AG08395 (cell line): ENCODE measurements around the gene DYNC2I2.
"Not testable (repeated sequence)": the region's sequence is repeated elsewhere in the genome, so short reads cannot be mapped to it uniquely, and the experiment has no call there.

ENCODE experiments used
- DNase-seq: peaks from one replicate; pipeline ENCODE4 v3.0.0; 2012; ENCODE audit warnings: mixed read lengths, low spot score

Gene DYNC2I2

DNA sequence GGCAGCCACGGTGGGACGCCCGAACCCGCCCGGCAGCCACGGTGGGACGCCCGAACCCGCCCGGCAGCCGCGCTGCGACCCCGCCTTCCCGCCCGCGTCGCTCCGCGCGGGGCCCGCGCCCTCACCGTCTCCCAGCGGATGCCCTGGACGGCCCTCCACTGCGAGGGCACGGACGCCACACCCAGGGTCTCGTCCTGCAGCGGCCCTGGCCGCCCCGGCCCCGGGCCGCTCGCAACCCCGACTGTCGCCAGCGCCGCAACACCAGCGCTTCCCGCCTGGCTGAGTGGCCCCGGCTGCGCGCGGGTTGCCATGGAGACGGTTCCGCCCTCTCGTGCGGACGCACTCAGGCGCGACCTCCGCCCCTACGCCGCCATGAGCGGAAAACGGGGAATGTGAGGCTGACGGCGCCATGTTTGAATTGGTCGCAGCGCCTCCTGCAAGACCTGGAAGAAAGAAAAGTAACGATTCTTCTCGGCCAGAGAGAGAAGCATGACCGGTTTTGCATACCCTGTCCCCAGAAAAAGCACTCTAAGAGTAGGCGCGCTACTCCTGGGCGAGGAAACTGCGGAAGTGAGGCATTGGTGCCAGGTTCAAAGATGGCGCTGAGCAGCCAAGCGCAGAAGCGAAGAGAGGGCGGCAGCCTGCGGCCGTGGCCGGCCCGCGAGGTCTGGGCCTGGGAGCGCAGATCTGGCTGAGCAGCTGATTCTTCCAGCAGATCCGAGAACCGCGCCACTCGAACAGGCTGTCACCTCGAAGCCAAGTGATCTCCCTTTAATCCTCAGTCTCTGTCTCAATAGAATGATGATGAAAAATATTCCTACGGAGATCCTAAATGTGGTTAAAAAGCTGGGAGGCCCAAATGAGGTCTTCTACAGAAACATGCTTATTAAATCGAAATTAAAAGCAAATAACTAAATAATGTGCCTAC lies at the start of gene DYNC2I2:
DYNC2I2 (minus strand) TSS at position 432 of the 928 bp plus-strand sequence; CDS start at position 311, 121 bp downstream.
- peak; percentile 98 for DNase-seq

GRCh38 chr9:128706045-128706444 lies 49.4 kb upstream of the DYNC2I2 start:
- DNase-seq = no peak

DNA sequence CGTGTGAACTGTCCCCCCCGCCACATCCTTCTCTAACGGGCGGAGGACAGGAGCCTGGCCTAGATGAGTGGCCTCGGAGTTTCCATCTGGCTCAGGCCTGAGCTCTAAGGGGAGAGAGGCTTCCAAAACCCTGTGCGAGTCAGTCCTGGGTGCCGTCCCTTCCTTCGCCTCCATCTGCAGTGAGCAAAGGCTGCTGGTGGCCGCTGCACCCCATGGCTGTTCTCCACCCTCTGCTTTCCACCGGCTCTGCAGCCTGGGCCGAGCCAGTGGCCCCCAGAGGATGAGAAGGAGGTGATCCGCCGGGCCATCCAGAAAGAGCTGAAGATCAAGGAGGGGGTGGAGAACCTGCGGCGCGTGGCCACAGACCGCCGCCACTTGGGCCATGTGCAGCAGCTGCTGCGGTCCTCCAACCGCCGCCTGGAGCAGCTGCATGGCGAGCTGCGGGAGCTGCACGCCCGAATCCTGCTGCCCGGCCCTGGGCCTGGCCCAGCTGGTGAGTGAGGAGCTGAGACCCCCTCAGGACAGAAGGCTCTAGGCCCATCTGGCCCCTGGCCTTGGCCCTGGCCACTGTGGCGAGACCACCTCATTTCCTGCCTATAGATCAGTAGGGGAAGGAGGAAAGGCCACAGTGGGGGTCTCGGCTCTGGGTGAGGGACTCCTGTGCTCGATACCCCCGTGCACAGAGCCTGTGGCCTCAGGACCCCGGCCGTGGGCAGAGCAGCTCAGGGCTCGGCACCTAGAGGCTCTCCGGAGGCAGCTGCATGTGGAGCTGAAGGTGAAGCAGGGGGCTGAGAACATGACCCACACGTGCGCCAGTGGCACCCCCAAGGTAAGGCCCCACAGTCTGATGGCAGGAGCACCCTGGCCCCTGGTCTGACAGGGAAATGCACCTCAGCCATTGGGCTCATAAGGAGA lies 48.7 kb upstream of the DYNC2I2 start:
- DNase-seq = no peak

- no peak for DNase-seq
Observed at GRCh38 chr9:128704356-128704670, 47.7 kb upstream of the DYNC2I2 start.

GRCh38 chr9:128703616-128704355 lies 47.1 kb upstream of the DYNC2I2 start:
- DNase-seq = no peak

DNA sequence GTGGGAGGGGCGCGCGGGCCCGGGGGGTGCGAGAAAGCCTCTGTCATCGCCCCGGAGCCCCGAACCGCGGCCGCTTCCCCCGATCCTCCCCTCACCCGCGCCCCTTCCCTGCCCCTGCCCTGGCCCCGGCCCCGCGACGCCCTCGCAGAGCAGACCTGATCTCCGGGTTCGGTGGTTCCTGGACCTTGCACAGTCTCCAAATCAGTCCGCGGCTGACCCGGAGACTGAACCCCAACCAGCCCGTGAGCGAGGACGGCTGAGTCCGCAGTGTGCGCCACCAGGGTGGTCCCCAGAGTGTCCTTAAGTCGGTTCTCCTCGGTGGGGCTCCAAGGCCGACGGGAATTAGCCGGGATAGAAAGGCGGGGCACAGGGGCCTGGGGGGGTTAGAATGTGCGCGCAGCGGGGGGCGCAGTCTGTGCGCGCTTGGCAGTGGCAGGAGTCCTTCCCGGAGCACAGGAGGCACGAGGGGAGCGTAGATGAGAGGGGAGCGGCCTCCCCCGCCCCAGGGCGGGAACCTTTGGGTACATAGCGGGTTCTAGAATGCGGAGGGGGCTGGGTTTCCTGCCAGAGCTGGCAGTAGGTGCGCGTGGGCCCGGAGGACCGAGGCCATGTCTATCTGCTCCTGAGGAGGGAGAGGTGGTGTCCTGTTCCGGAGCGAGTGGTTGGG lies 46.4 kb upstream of the DYNC2I2 start:
- DNase-seq = peak; percentile 21

DNA sequence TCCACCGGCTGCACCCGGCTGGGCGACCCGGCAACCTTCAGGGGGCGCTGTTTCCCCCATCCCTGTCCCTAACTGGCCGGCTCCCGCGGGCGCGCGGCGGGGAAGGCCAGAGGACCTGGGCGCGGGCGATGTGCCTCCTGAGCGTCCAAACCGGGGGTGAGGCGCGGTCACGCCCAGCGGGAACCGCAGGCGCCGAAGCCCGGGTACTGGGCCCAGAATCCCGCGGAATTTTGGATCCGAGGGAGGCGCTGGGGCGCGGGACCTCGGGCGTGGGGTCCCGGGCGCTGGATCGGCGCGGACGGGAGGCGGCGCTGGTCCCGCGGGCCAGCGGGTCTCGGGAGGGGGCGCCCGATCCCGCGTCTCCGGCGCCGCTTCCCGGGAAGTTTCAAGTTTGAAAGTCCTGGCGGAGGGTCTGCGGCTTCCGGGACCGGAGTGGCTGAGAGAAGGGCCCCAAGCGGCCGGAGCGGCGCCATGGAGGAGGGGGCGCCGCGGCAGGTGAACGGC lies 45.9 kb upstream of the DYNC2I2 start, which contains the start of gene PKN3:
PKN3 (plus strand) TSS at position 59 of the 504 bp plus-strand sequence; CDS start at position 472, 413 bp downstream.
- DNase-seq = peak; percentile 95

DNA sequence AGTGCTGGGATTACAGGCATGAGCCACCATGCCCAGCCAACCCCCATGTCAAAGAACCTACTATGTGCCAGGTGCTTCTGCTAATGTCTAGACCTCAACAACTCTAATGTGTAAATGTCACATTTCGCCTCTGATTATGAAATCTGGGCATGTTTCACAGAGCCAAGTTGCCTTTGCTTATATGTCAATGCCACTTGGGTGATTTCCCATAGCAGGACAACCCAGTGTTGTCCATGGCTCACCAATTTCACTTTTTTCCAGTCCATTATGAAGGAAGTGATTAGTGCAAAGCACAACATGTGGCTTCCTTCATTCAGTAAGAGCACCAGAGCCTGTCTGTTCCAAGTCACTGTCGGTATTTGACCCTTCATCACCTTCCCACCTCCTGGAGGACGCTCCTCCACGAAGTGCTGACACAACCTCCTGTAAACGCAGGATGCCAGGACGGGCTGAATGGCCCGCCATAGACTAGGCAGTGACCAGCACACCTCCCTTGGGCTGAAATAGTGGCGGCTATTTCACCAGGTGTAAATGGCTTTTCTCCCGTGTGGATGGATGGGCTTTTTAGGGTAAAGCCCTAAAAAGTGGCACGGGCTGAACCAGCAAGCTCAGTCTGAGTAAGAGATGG lies 44.7 kb upstream of the DYNC2I2 start:
- no peak for DNase-seq

DNA sequence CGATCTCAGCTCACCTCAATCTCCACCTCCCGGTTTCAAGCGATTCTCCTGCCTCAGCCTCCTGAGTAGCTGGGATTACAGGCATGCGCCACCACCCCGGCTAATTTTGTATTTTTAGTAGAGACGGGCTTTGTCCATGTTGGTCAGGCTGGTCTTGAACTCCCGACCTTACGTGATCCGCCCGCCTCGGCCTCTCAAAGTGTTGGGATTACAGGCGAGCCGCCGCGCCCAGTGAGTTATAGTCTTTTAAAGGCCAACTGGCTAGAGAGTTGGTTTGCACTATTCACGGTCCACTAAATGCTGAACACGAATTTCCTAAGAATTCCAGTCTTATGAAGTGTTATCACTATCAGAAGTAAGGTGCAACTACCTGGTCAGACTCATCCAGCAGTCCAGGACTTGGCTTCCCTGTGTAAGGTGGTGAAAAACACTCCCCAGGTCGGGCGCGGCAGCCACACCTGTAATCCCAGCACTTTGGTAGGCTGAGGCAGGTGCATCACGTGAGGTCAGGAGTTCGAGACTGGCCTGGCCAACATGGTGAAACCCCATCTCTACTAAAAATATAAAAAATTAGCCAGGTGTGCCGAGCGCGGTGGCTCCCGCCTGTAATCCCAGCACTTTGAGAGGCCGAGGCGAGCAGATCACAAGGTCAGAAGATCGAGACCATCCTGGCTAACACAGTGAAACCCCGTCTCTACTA lies 42.6 kb upstream of the DYNC2I2 start:
- not testable (repeated sequence) for DNase-seq

DNA sequence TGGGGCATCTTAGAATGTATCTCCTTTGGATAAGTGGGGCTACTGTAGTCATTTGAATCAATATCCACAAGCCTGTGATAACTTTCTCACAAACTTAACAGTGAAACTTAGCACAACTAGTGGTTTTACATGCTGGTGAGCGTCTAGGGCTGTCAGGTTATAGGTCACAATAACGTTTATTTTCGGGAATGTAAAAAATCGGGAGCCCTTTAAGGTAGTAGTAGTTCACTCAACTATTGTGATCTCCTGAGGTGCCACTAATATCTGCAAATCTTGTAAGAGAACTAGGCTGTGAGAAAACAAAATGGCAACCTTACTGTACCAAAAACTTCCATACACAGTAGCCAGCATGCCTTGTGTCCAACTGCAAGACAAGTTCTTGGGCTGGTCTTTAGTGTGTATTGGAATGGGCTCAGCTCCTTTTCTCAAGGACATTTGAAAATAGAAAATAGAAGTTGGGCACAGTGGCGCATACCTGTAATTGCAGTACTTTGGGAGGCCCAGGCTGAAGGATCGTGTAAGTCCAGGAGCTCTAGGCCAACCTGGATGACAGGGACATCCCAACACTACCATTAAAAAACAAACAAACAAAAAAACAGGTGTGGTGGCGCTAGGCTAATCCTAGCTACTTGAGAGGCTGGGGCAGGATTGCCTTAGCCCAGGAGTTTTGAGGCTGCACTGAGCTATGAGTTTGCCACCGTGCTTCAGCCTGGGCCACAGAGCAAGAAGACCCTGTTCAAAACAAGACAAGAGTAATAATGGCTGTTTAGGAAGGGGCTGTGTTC lies 40.5 kb upstream of the DYNC2I2 start:
- DNase-seq = no peak

DNA sequence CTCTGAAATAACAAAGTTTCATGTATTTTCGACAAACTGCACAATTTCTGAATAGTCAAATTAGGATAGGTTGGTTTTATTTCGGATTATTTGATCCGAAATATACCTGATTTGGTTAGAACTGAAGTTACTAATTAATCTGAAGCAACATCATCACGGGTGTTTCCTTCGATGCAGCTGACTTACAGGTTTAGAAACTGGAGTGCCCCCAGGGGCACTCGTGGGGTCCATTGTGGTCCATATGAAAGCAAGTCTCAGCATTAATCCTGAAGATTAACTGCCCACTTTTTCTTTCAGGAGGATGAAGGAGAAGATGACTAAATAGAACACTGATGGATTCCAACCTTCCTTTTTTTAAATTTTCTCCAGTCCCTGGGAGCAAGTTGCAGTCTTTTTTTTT lies 37.7 kb upstream of the DYNC2I2 start:
- DNase-seq = no peak

DNA sequence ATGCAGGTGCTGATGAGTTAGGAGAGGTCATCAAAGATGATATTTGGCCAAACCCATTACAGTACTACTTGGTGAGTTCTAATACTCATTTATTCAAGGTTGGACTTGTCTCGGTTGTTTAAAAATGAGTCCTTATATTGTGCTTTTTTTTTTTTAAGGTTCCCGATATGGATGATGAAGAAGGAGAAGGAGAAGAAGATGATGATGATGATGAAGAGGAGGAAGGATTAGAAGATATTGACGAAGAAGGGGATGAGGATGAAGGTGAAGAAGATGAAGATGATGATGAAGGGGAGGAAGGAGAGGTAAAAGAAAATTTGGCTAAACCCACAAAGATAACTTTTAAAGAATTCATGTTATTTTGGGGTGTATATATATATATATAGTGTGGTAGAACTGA lies 37.1 kb upstream of the DYNC2I2 start:
- not testable (repeated sequence) for DNase-seq

DNA sequence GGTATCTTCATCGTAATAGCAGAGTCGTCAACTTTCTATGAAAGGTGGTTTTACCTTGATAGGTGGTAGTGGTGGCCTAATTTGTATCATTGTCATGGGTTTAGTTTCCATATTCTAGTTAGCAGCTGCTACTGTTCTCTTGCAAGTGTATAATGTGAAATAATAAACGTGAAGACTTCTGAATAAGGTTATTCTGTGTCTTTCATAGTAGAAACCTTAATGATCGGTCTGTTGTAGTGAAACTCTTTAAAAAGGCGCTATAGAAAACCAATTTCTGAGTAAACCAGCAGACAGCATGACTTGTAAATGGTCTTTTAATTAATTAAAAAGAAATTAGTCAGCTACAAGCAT lies 34.0 kb upstream of the DYNC2I2 start:
- no peak for DNase-seq

GRCh38 chr9:128689820-128690683 lies 33.4 kb upstream of the DYNC2I2 start:
- DNase-seq = peak; percentile 68

- DNase-seq = no peak
Observed at GRCh38 chr9:128689293-128689774, 32.7 kb upstream of the DYNC2I2 start.

- peak; percentile 99 for DNase-seq
Observed at GRCh38 chr9:128688501-128689292, 32.0 kb upstream of the DYNC2I2 start, which contains the start of gene SET. Gene SET, plus strand, starts transcription at chr9:128689222. Its CDS starts 361 bp downstream, at chr9:128689583.

DNA sequence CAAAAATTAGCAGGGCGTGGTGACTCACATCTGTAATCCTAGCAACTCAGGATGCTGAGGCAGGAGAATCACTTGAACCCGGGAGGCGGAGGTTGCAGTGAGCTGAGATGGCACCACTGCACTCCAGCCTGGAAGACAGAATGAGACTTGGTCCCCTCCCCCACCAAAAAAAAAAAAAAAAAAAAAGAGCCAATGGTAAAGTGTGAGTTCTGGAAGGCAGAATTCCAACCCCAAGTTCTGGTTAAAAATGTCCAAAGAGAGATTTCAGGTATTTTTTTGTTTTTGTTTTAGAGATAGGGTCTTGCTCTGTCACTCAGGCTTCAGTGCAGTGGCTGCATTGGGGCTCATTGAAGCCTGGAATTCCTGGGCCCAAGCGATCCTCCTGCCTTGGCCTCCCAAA lies 30.8 kb upstream of the DYNC2I2 start:
- DNase-seq = no peak
